CD14-positive monocyte (primary cell): ENCODE measurements around the gene CHST15. TPM values are rescaled to one million over a fixed set of nuclear protein-coding genes. Genes with fewer than 3 reads are reported as not detected.

Source experiments
- DNase-seq, 3 donors: peaks; one replicate each; pipeline ENCODE4 v3.0.0-alpha.2; 2011 to 2022
- H2AFZ ChIP-seq: 2 replicates; pipeline ENCODE4 v1.6.0; 2012; ENCODE audit warnings: mild to moderate bottlenecking, low read depth, low read length, inconsistent platforms; ENCODE audit not compliant: insufficient read depth, poor library complexity, severe bottlenecking
- H3K27ac ChIP-seq, 2 donors: 1 replicate in 1 of 2; 2 replicates in 1 of 2; pipeline ENCODE4 v1.5.1; 2012 to 2013; ENCODE audit warnings: low read length in 2 of 2, control low read depth in 1 of 2, inconsistent platforms in 1 of 2, low read depth in 1 of 2, mild to moderate bottlenecking in 1 of 2
- H3K27me3 ChIP-seq, 2 donors: one replicate each; pipeline versions ENCODE4 v1.6.0 to v1.6.1; 2011 to 2013; ENCODE audit warnings: low read length in 2 of 2; ENCODE audit not compliant: control insufficient read depth in 2 of 2, insufficient read depth in 2 of 2
- H3K36me3 ChIP-seq, 2 donors: replicated peaks in 1 of 2; 1 replicate in 1 of 2; 2 replicates in 1 of 2; pipeline versions ENCODE4 v1.5.1 to v1.6.1; 2012 to 2013; ENCODE audit warnings: low read length in 2 of 2, control low read depth in 1 of 2, inconsistent platforms in 1 of 2, mild to moderate bottlenecking in 1 of 2; ENCODE audit not compliant: insufficient read depth in 2 of 2, control insufficient read depth in 1 of 2
- H3K4me1 ChIP-seq, 2 donors: 1 replicate in 1 of 2; 2 replicates in 1 of 2; pipeline versions ENCODE4 v1.5.1 to v1.6.1; 2012 to 2013; ENCODE audit warnings: low read length in 2 of 2, control low read depth in 1 of 2, inconsistent platforms in 1 of 2, mild to moderate bottlenecking in 1 of 2, moderate library complexity in 1 of 2; ENCODE audit not compliant: insufficient read depth in 2 of 2, control insufficient read depth in 1 of 2
- H3K4me2 ChIP-seq: replicated peaks from 2 replicates; pipeline ENCODE3; 2012; ENCODE audit warnings: low read length, moderate library complexity, mild to moderate bottlenecking; ENCODE audit not compliant: poor library complexity, severe bottlenecking; ENCODE audit errors: extremely low read depth
- H3K4me3 ChIP-seq, 3 experiments: fragments of 200-600 bp in 1 of 3; sonication (generic) in 1 of 3; replicated peaks in 1 of 3; 1 replicate in 2 of 3; 2 replicates in 1 of 3; pipeline ENCODE4 v1.5.1; 2011 to 2013; ENCODE audit warnings: low read length in 3 of 3, mild to moderate bottlenecking in 3 of 3, control low read depth in 2 of 3, low read depth in 2 of 3, inconsistent platforms in 1 of 3, moderate library complexity in 1 of 3
- H3K79me2 ChIP-seq: 2 replicates; pipeline ENCODE4 v1.6.0; 2012; ENCODE audit warnings: mild to moderate bottlenecking, control low read depth, inconsistent platforms, low read length, moderate library complexity; ENCODE audit not compliant: insufficient read depth
- H3K9ac ChIP-seq: 2 replicates; pipeline ENCODE4 v1.6.0; 2017; ENCODE audit warnings: low read length, mild to moderate bottlenecking; ENCODE audit not compliant: insufficient read depth, poor library complexity, severe bottlenecking
- H3K9me3 ChIP-seq, 2 donors: replicated peaks in 1 of 2; 1 replicate in 1 of 2; 2 replicates in 1 of 2; pipeline versions ENCODE4 v1.5.1 to v1.6.1; 2012 to 2013; ENCODE audit warnings: low read length in 2 of 2, control low read depth in 1 of 2; ENCODE audit not compliant: control insufficient read depth in 1 of 2, insufficient read depth in 1 of 2
- H4K20me1 ChIP-seq: 2 replicates; pipeline ENCODE4 v1.6.0; 2012; ENCODE audit warnings: mild to moderate bottlenecking, low read length, control low read depth, moderate library complexity; ENCODE audit not compliant: insufficient read depth
- H3K27ac Mint-ChIP-seq, 7 donors: one replicate each; pipeline ENCODE4 v1.8.0; 2020; ENCODE audit warnings: mild to moderate bottlenecking in 7 of 7, mixed read lengths in 7 of 7, moderate library complexity in 6 of 7, inconsistent platforms in 2 of 7
- H3K27me3 Mint-ChIP-seq, 3 donors: one replicate each; pipeline ENCODE4 v1.8.0; 2021 to 2022; ENCODE audit warnings: low read depth in 3 of 3, mild to moderate bottlenecking in 3 of 3, mixed read lengths in 3 of 3, moderate library complexity in 3 of 3, inconsistent platforms in 1 of 3
- H3K36me3 Mint-ChIP-seq, 2 donors: one replicate each; pipeline ENCODE4 v1.8.0; 2020; ENCODE audit warnings: mixed read lengths in 2 of 2, inconsistent platforms in 1 of 2, mild to moderate bottlenecking in 1 of 2
- H3K4me1 Mint-ChIP-seq: one replicate; pipeline ENCODE4 v1.8.0; 2020; ENCODE audit warnings: mild to moderate bottlenecking, mixed read lengths
- H3K4me3 Mint-ChIP-seq, 2 donors: one replicate each; pipeline ENCODE4 v1.8.0; 2020; ENCODE audit warnings: mild to moderate bottlenecking in 2 of 2, mixed read lengths in 2 of 2, moderate library complexity in 1 of 2
- H3K9me3 Mint-ChIP-seq, 7 donors: one replicate each; pipeline ENCODE4 v1.8.0; 2020 to 2022; ENCODE audit warnings: mixed read lengths in 7 of 7, mild to moderate bottlenecking in 6 of 7, moderate library complexity in 6 of 7, inconsistent platforms in 2 of 7
- CTCF ChIP-seq: fragments of 200-600 bp; IDR thresholded peaks from one replicate; pipeline ENCODE4 v1.8.0; 2022; ENCODE audit warnings: antibody characterized with exemption, mild to moderate bottlenecking
- WGBS: methylation state at CpG from one replicate; pipeline ENCODE4 v1.1.5; 2013; ENCODE audit warnings: missing lambda C conversion rate; ENCODE audit not compliant: insufficient coverage; 5-methylcytosine and 5-hydroxymethylcytosine counted together
- intact Hi-C, 2 donors: fragments of 100-400 bp; cut with micrococcal nuclease; formaldehyde crosslinking; loops; one replicate each; pipeline versions ENCODE4 v1.15.0 to v1.15.1; 2023
- polyA plus RNA-seq, 3 donors: library from polyadenylated mRNA; depleted of rRNA in 1 of 3; unstranded in 2 of 3; stranded (reverse) in 1 of 3; fragments of 300-500 nt in 2 of 3; fragments of >200 nt in 1 of 3; fragmentation: Illumina TruSeq in 2 of 3; gene quantifications; 1 replicate in 2 of 3; 2 replicates in 1 of 3; pipeline ENCODE4 v1.2.3, GENCODE V29; 2012 to 2021

Gene CHST15
- polyA plus RNA-seq, 3 donors = 54.4 to 106 (median 87.5) TPM

- intact Hi-C loops = no loop called here
- 79% methylated on average over 2 of the region's 4 CpGs for WGBS
- no peak for DNase-seq
- no peak for TF ChIP-seq CTCF
- Histone ChIP-seq H3K27me3 (no peaks in the 10 kb centered on the region), H3K4me2 (no peak overlapping the region), H3K9ac (no peak overlapping the region), H3K27ac (no peak overlapping the region), H3K4me1 (peaks cover 25 to 34% of the 10 kb centered on the region in 2 donors), H3K4me3 (no peak overlapping the region), H2AFZ (no peak overlapping the region), H3K36me3 (peaks cover 10 to 72% of the 10 kb centered on the region in 2 donors), H3K79me2 (peaks cover 80% of the 10 kb centered on the region), H3K9me3 (no peaks in the 10 kb centered on the region), H4K20me1 (peaks cover 99% of the 10 kb centered on the region)
- no peak overlapping the region for H3K27ac Mint-ChIP-seq
- peaks cover 51% of the 10 kb centered on the region for H3K4me1 Mint-ChIP-seq
- H3K4me3 Mint-ChIP-seq = no peak overlapping the region
- peaks cover 69 to 86% of the 10 kb centered on the region in 2 donors for H3K36me3 Mint-ChIP-seq
- peaks cover 0 to 8% (median 0%) of the 10 kb centered on the region in 7 donors for H3K9me3 Mint-ChIP-seq
- peaks cover 3 to 14% (median 7%) of the 10 kb centered on the region in 3 donors for H3K27me3 Mint-ChIP-seq
Measured at GRCh38 chr10:124078028-124078427, 15.4 kb downstream of the CHST15 start.

GRCh38 chr10:124077208-124077993 is 16.0 kb downstream of the CHST15 start:
- peaks cover 26 to 40% of the 10 kb centered on the region in 2 donors for H3K4me1 ChIP-seq
- 93% methylated on average over 3 of the region's 12 CpGs for WGBS
- no peaks in the 10 kb centered on the region for H3K27me3 ChIP-seq
- H3K36me3 ChIP-seq = peaks cover 7 to 72% of the 10 kb centered on the region in 2 donors
- peaks cover 81% of the 10 kb centered on the region for H3K79me2 ChIP-seq
- Mint-ChIP-seq H3K4me3 (no peak overlapping the region), H3K36me3 (peaks cover 69 to 86% of the 10 kb centered on the region in 2 donors), H3K4me1 (peaks cover 55% of the 10 kb centered on the region), H3K9me3 (peaks cover 0 to 4% (median 0%) of the 10 kb centered on the region in 7 donors), H3K27me3 (peaks cover 4 to 14% (median 7%) of the 10 kb centered on the region in 3 donors), H3K27ac (no peak overlapping the region)
- no peak overlapping the region for H3K4me3 ChIP-seq
- no peak overlapping the region for H3K9ac ChIP-seq
- no peak overlapping the region for H3K27ac ChIP-seq
- no peak overlapping the region for H2AFZ ChIP-seq
- no peak overlapping the region for H3K4me2 ChIP-seq
- intact Hi-C loops = no loop called here
- peaks cover 99% of the 10 kb centered on the region for H4K20me1 ChIP-seq
- no peaks in the 10 kb centered on the region for H3K9me3 ChIP-seq
- no peak for DNase-seq
- TF ChIP-seq CTCF = no peak
